Measurements from ENCODE around the gene BDKRB2.
A peak's percentile ranks its signal among the peaks of the same experiment; 100 is the strongest.

BDKRB2 gene

GRCh38 chr14:96204151-96205058 is at the start of gene BDKRB2:
TSS of gene BDKRB2 (plus strand) at chr14:96204839. CDS start at chr14:96237108, 32,269 bp downstream.
- H3K4me3 ChIP-seq (ENCODE audit: low read length) = peak within 1 kb of the TSS; percentile 32
- peak within 1 kb of the TSS; percentile 77 for H3K9ac ChIP-seq (ENCODE audit: low read length)
- no peaks in the 10 kb centered on the region for H3K27me3 ChIP-seq (ENCODE audit: control insufficient read depth, insufficient read depth, low read length)
- no peaks in the 10 kb centered on the region for H3K9me3 ChIP-seq (ENCODE audit: control insufficient read depth, low read length)
- H3K4me1 ChIP-seq (ENCODE audit: control insufficient read depth, insufficient read depth, low read length) = peaks cover 33% of the 10 kb centered on the region
- H3K36me3 ChIP-seq (ENCODE audit: control insufficient read depth, insufficient read depth, low read length) = no peaks in the 10 kb centered on the region

GRCh38 chr14:96154900-96155299 is 49.7 kb upstream of the BDKRB2 start:
- no peak overlapping the region for H3K9ac ChIP-seq (ENCODE audit: low read length)
- H3K4me3 ChIP-seq (ENCODE audit: low read length) = no peak overlapping the region
- H3K27me3 ChIP-seq (ENCODE audit: control insufficient read depth, insufficient read depth, low read length) = no peaks in the 10 kb centered on the region
- no peaks in the 10 kb centered on the region for H3K36me3 ChIP-seq (ENCODE audit: control insufficient read depth, insufficient read depth, low read length)
- peaks cover 1% of the 10 kb centered on the region for H3K4me1 ChIP-seq (ENCODE audit: control insufficient read depth, insufficient read depth, low read length)
- no peaks in the 10 kb centered on the region for H3K9me3 ChIP-seq (ENCODE audit: control insufficient read depth, low read length)

- no peak overlapping the region for H3K4me3 ChIP-seq (ENCODE audit: low read length)
- peaks cover 4% of the 10 kb centered on the region for H3K4me1 ChIP-seq (ENCODE audit: control insufficient read depth, insufficient read depth, low read length)
- H3K27me3 ChIP-seq (ENCODE audit: control insufficient read depth, insufficient read depth, low read length) = no peaks in the 10 kb centered on the region
- H3K9ac ChIP-seq (ENCODE audit: low read length) = no peak overlapping the region
- no peaks in the 10 kb centered on the region for H3K9me3 ChIP-seq (ENCODE audit: control insufficient read depth, low read length)
- no peaks in the 10 kb centered on the region for H3K36me3 ChIP-seq (ENCODE audit: control insufficient read depth, insufficient read depth, low read length)
Measured at GRCh38 chr14:96156804-96157760, 47.6 kb upstream of the BDKRB2 start.

- Histone ChIP-seq H3K4me1 (ENCODE audit: control insufficient read depth, insufficient read depth, low read length) (peaks cover 4% of the 10 kb centered on the region), H3K9me3 (ENCODE audit: control insufficient read depth, low read length) (no peaks in the 10 kb centered on the region), H3K27me3 (ENCODE audit: control insufficient read depth, insufficient read depth, low read length) (no peaks in the 10 kb centered on the region), H3K4me3 (ENCODE audit: low read length) (no peak overlapping the region), H3K36me3 (ENCODE audit: control insufficient read depth, insufficient read depth, low read length) (no peaks in the 10 kb centered on the region), H3K9ac (ENCODE audit: low read length) (no peak overlapping the region)
Measured at GRCh38 chr14:96158735-96159134, 45.9 kb upstream of the BDKRB2 start.

GRCh38 chr14:96160076-96160912 is 44.3 kb upstream of the BDKRB2 start:
- Histone ChIP-seq H3K27me3 (ENCODE audit: control insufficient read depth, insufficient read depth, low read length) (no peaks in the 10 kb centered on the region), H3K9ac (ENCODE audit: low read length) (no peak overlapping the region), H3K4me1 (ENCODE audit: control insufficient read depth, insufficient read depth, low read length) (peaks cover 4% of the 10 kb centered on the region), H3K36me3 (ENCODE audit: control insufficient read depth, insufficient read depth, low read length) (no peaks in the 10 kb centered on the region), H3K9me3 (ENCODE audit: control insufficient read depth, low read length) (no peaks in the 10 kb centered on the region), H3K4me3 (ENCODE audit: low read length) (no peak overlapping the region)

- Histone ChIP-seq H3K4me3 (ENCODE audit: low read length) (no peak overlapping the region), H3K9ac (ENCODE audit: low read length) (no peak overlapping the region), H3K36me3 (ENCODE audit: control insufficient read depth, insufficient read depth, low read length) (no peaks in the 10 kb centered on the region), H3K4me1 (ENCODE audit: control insufficient read depth, insufficient read depth, low read length) (peaks cover 6% of the 10 kb centered on the region), H3K9me3 (ENCODE audit: control insufficient read depth, low read length) (no peaks in the 10 kb centered on the region), H3K27me3 (ENCODE audit: control insufficient read depth, insufficient read depth, low read length) (no peaks in the 10 kb centered on the region)
Measured at GRCh38 chr14:96160913-96161310, 43.7 kb upstream of the BDKRB2 start.

- Histone ChIP-seq H3K9ac (ENCODE audit: low read length) (no peak overlapping the region), H3K27me3 (ENCODE audit: control insufficient read depth, insufficient read depth, low read length) (no peaks in the 10 kb centered on the region), H3K4me1 (ENCODE audit: control insufficient read depth, insufficient read depth, low read length) (peaks cover 13% of the 10 kb centered on the region), H3K36me3 (ENCODE audit: control insufficient read depth, insufficient read depth, low read length) (no peaks in the 10 kb centered on the region), H3K9me3 (ENCODE audit: control insufficient read depth, low read length) (no peaks in the 10 kb centered on the region), H3K4me3 (ENCODE audit: low read length) (no peak overlapping the region)
Measured at GRCh38 chr14:96161636-96162035, 43.0 kb upstream of the BDKRB2 start.

- H3K4me1 ChIP-seq (ENCODE audit: control insufficient read depth, insufficient read depth, low read length) = peaks cover 20% of the 10 kb centered on the region
- no peaks in the 10 kb centered on the region for H3K36me3 ChIP-seq (ENCODE audit: control insufficient read depth, insufficient read depth, low read length)
- no peak overlapping the region for H3K9ac ChIP-seq (ENCODE audit: low read length)
- H3K9me3 ChIP-seq (ENCODE audit: control insufficient read depth, low read length) = no peaks in the 10 kb centered on the region
- no peaks in the 10 kb centered on the region for H3K27me3 ChIP-seq (ENCODE audit: control insufficient read depth, insufficient read depth, low read length)
- no peak overlapping the region for H3K4me3 ChIP-seq (ENCODE audit: low read length)
Measured at GRCh38 chr14:96162265-96162664, 42.4 kb upstream of the BDKRB2 start.

GRCh38 chr14:96162741-96163140 is 41.9 kb upstream of the BDKRB2 start:
- Histone ChIP-seq H3K9me3 (ENCODE audit: control insufficient read depth, low read length) (no peaks in the 10 kb centered on the region), H3K9ac (ENCODE audit: low read length) (no peak overlapping the region), H3K4me3 (ENCODE audit: low read length) (no peak overlapping the region), H3K27me3 (ENCODE audit: control insufficient read depth, insufficient read depth, low read length) (no peaks in the 10 kb centered on the region), H3K4me1 (ENCODE audit: control insufficient read depth, insufficient read depth, low read length) (peaks cover 24% of the 10 kb centered on the region), H3K36me3 (ENCODE audit: control insufficient read depth, insufficient read depth, low read length) (no peaks in the 10 kb centered on the region)

GRCh38 chr14:96164861-96165490 is 39.7 kb upstream of the BDKRB2 start:
- Histone ChIP-seq H3K36me3 (ENCODE audit: control insufficient read depth, insufficient read depth, low read length) (no peaks in the 10 kb centered on the region), H3K27me3 (ENCODE audit: control insufficient read depth, insufficient read depth, low read length) (no peaks in the 10 kb centered on the region), H3K9me3 (ENCODE audit: control insufficient read depth, low read length) (no peaks in the 10 kb centered on the region), H3K4me3 (ENCODE audit: low read length) (no peak overlapping the region), H3K9ac (ENCODE audit: low read length) (no peak overlapping the region), H3K4me1 (ENCODE audit: control insufficient read depth, insufficient read depth, low read length) (peaks cover 40% of the 10 kb centered on the region)
